ENCODE data around the gene PPRC1. TPM values are rescaled to one million over a fixed set of nuclear protein-coding genes. Genes with fewer than 3 reads are reported as not detected.

The PPRC1 gene
- total RNA-seq, 1 experiment from 2014 or later, result 79.4 TPM

GRCh38 chr10:102113261-102113955 lies 19.4 kb upstream of the PPRC1 start (continued):
- no peak for TF ChIP-seq ZNF532 (CRISPR knock-in tag; IDR thresholded peaks at IDR 0.05; ENCODE audit: borderline replicate concordance)

- Mint-ChIP-seq H3K27ac (peak overlapping the region; percentile 93), H3K4me1 (peaks cover 64% of the 10 kb centered on the region), H3K27me3 (ENCODE audit: low read depth) (no peaks in the 10 kb centered on the region), H3K4me3 (peak overlapping the region; percentile 88), H3K9me3 (no peaks in the 10 kb centered on the region), H3K36me3 (peaks cover 27% of the 10 kb centered on the region)
- TF ChIP-seq FOXK1 (CRISPR knock-in tag; IDR thresholded peaks at IDR 0.05) (no peak), MXD4 (CRISPR knock-in tag; IDR thresholded peaks at IDR 0.05; ENCODE audit: borderline replicate concordance) (no peak), TEAD1 (CRISPR knock-in tag; IDR thresholded peaks at IDR 0.05) (no peak), CREM (CRISPR knock-in tag; IDR thresholded peaks at IDR 0.05) (no peak), ESRRA (CRISPR knock-in tag; IDR thresholded peaks at IDR 0.05; ENCODE audit: borderline replicate concordance) (0 out of 2 replicates have a peak, but pooled peaks have one; percentile 15)
- TF ChIP-seq, protein P1, sequence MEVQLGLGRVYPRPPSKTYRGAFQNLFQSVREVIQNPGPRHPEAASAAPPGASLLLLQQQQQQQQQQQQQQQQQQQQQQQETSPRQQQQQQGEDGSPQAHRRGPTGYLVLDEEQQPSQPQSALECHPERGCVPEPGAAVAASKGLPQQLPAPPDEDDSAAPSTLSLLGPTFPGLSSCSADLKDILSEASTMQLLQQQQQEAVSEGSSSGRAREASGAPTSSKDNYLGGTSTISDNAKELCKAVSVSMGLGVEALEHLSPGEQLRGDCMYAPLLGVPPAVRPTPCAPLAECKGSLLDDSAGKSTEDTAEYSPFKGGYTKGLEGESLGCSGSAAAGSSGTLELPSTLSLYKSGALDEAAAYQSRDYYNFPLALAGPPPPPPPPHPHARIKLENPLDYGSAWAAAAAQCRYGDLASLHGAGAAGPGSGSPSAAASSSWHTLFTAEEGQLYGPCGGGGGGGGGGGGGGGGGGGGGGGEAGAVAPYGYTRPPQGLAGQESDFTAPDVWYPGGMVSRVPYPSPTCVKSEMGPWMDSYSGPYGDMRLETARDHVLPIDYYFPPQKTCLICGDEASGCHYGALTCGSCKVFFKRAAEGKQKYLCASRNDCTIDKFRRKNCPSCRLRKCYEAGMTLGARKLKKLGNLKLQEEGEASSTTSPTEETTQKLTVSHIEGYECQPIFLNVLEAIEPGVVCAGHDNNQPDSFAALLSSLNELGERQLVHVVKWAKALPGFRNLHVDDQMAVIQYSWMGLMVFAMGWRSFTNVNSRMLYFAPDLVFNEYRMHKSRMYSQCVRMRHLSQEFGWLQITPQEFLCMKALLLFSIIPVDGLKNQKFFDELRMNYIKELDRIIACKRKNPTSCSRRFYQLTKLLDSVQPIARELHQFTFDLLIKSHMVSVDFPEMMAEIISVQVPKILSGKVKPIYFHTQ (CRISPR knock-in tag; IDR thresholded peaks at IDR 0.05), result no peak
- TF ChIP-seq, protein P2, sequence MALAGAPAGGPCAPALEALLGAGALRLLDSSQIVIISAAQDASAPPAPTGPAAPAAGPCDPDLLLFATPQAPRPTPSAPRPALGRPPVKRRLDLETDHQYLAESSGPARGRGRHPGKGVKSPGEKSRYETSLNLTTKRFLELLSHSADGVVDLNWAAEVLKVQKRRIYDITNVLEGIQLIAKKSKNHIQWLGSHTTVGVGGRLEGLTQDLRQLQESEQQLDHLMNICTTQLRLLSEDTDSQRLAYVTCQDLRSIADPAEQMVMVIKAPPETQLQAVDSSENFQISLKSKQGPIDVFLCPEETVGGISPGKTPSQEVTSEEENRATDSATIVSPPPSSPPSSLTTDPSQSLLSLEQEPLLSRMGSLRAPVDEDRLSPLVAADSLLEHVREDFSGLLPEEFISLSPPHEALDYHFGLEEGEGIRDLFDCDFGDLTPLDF (CRISPR knock-in tag; IDR thresholded peaks at IDR 0.05), result no peak
- ChIA-PET POLR2A (interaction anchor here (0.5 to 1.5 kb wide), 8 partner anchors 8 to 297 kb away, joined by 3 to 8 read pairs (median 4); no protein-coding TSS in a partner anchor), CTCF (interaction anchor here (0.6 to 2.7 kb wide), 14 partner anchors 9 to 670 kb away, joined by 3 to 16 read pairs (median 4); partner anchors contain the start of gene KCNIP2)
- ATAC-seq (no peak), DNase-seq (ENCODE audit: low spot score) (no peak)
Measured at GRCh38 chr10:102113956-102114857, 18.6 kb upstream of the PPRC1 start.

DNA sequence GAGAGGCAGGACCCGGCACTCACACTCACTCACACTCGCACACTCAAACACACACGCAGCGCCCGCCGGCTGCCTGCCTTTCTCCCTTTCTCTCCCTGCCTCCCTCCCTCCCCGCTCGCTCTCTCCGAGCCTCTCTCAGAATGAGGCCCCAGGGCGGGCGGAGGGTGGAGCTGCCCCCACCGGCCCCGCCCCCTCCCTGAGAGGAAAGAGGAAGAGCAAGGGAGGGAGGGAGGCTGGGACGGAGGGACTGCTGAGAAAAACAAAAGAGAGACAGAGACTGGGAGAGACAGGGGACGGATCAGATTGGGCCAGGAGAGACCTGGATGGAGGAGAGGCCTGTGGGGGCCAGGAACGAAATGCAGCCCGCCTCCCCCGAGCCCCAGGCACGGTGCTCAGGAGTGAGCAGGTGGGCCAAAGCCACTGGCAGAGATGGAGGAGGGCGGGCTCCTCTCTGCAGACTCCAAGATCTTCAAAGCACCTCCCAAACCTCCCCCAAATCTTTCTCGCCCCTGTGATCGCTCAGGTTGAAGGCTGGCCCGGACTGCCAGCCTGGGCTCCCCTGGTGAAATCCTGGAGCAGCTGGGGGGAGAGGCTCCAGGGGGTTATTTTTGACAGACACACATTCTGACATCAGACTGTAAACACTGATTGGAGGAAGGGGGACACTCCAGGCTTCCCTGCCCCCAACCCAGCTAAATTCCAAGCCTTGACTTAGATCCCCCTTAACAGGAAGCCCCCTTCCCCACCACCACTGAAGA lies 17.8 kb upstream of the PPRC1 start:
- CTCF ChIA-PET, result interaction anchor here (0.6 to 2.2 kb wide), 11 partner anchors 8 to 671 kb away, joined by 3 to 13 read pairs (median 4); partner anchors contain the start of gene NOLC1
- peaks cover 67% of the 10 kb centered on the region for H3K4me1 Mint-ChIP-seq
- no peaks in the 10 kb centered on the region for H3K9me3 Mint-ChIP-seq
- H3K27ac Mint-ChIP-seq, result peak overlapping the region; percentile 93
- peak; percentile 60 for ATAC-seq
- H3K4me3 Mint-ChIP-seq, result peak overlapping the region; percentile 88
- DNase-seq (ENCODE audit: low spot score), result peak; percentile 91
- POLR2A ChIA-PET, result interaction anchor here (0.5 to 1.5 kb wide), 8 partner anchors 8 to 318 kb away, joined by 3 to 8 read pairs (median 4); no protein-coding TSS in a partner anchor
- H3K36me3 Mint-ChIP-seq, result peaks cover 19% of the 10 kb centered on the region
- no peaks in the 10 kb centered on the region for H3K27me3 Mint-ChIP-seq (ENCODE audit: low read depth)
- no peak for TF ChIP-seq ZNF396 (CRISPR knock-in tag; IDR thresholded peaks at IDR 0.05; ENCODE audit: borderline replicate concordance)
- peak; percentile 86 for TF ChIP-seq SP1 (CRISPR knock-in tag; conservative IDR thresholded peaks at IDR 0.05)
- peak; percentile 47; the same call in 1 of the 2 replicates for TF ChIP-seq ZBTB21 (CRISPR knock-in tag; IDR thresholded peaks at IDR 0.05; ENCODE audit: borderline replicate concordance)
- no peak for TF ChIP-seq ATF1 (CRISPR knock-in tag; IDR thresholded peaks at IDR 0.05)
- TF ChIP-seq, protein P3, sequence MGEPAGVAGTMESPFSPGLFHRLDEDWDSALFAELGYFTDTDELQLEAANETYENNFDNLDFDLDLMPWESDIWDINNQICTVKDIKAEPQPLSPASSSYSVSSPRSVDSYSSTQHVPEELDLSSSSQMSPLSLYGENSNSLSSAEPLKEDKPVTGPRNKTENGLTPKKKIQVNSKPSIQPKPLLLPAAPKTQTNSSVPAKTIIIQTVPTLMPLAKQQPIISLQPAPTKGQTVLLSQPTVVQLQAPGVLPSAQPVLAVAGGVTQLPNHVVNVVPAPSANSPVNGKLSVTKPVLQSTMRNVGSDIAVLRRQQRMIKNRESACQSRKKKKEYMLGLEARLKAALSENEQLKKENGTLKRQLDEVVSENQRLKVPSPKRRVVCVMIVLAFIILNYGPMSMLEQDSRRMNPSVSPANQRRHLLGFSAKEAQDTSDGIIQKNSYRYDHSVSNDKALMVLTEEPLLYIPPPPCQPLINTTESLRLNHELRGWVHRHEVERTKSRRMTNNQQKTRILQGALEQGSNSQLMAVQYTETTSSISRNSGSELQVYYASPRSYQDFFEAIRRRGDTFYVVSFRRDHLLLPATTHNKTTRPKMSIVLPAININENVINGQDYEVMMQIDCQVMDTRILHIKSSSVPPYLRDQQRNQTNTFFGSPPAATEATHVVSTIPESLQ (CRISPR knock-in tag; IDR thresholded peaks at IDR 0.05), result no peak
- TF ChIP-seq IRF1 (CRISPR knock-in tag; IDR thresholded peaks at IDR 0.05), result no peak
- peak; percentile 48; the same call in 1 of the 2 replicates for TF ChIP-seq FOXK1 (CRISPR knock-in tag; IDR thresholded peaks at IDR 0.05)
- 0 out of 2 replicates have a peak, but pooled peaks have one; percentile 8 for TF ChIP-seq SMAD3 (CRISPR knock-in tag; IDR thresholded peaks at IDR 0.05; ENCODE audit: borderline replicate concordance)

All from WTC11 (cell line).